IPS DF 6.9 (cell line): ENCODE data around the gene ANKS1B.
A peak's percentile ranks its signal among the peaks of the same experiment; 100 is the strongest.

Experiments used
- DNase-seq: peaks from one replicate; pipeline ENCODE4 v3.0.0-alpha.2; 2013; ENCODE audit warnings: low read depth, low spot score
- H3K27ac ChIP-seq: one replicate; pipeline ENCODE4 v1.5.1; 2013; ENCODE audit warnings: low read length, control low read depth
- H3K27me3 ChIP-seq: 2 replicates; pipeline ENCODE4 v1.6.1; 2013; ENCODE audit warnings: mild to moderate bottlenecking, low read length; ENCODE audit not compliant: control insufficient read depth, insufficient read depth
- H3K36me3 ChIP-seq: 2 replicates; pipeline ENCODE4 v1.6.1; 2013; ENCODE audit warnings: low read length; ENCODE audit not compliant: control insufficient read depth, insufficient read depth
- H3K4me1 ChIP-seq: 2 replicates; pipeline ENCODE4 v1.6.1; 2013; ENCODE audit warnings: low read length; ENCODE audit not compliant: control insufficient read depth, insufficient read depth
- H3K4me3 ChIP-seq: 2 replicates; pipeline ENCODE4 v1.5.1; 2013; ENCODE audit warnings: mild to moderate bottlenecking, low read length
- H3K9me3 ChIP-seq: 2 replicates; pipeline ENCODE4 v1.6.1; 2013; ENCODE audit warnings: low read length, inconsistent platforms; ENCODE audit not compliant: control insufficient read depth, insufficient read depth
- WGBS: extraction: QIAGEN DNeasy Blood & Tissue Kit; methylation state at CpG from one replicate; pipeline ENCODE4 v1.1.7; 2013; ENCODE audit warnings: mixed read lengths, missing lambda C conversion rate; ENCODE audit not compliant: insufficient read length, insufficient coverage; 5-methylcytosine and 5-hydroxymethylcytosine counted together

Gene ANKS1B

DNA sequence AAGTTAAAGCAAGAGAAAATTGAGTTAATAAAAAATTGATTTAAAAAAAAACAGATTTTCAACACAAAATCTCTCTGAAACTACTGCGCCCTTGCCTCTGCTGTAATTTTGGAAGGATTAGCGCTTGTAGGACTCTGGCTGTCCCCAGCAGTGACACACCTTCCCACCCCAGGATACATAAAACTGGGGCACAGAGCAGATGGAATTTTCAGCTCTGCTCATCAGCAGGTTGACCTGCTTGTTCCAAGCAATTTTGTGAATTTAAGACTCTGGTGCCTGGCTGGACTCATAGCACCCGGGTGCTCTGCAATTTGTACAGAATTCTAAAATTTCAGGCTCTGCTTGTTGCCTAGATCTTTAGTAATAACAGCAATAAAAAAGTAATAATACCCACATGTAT, 595.0 kb downstream of the ANKS1B start:
- Histone ChIP-seq H3K27ac (no peak overlapping the region), H3K27me3 (no peaks in the 10 kb centered on the region), H3K9me3 (no peaks in the 10 kb centered on the region), H3K4me1 (no peaks in the 10 kb centered on the region), H3K4me3 (no peak overlapping the region), H3K36me3 (no peaks in the 10 kb centered on the region)
- DNase-seq: no peak
- no CpG with 5 or more reads among the region's 3 CpGs for WGBS

DNA sequence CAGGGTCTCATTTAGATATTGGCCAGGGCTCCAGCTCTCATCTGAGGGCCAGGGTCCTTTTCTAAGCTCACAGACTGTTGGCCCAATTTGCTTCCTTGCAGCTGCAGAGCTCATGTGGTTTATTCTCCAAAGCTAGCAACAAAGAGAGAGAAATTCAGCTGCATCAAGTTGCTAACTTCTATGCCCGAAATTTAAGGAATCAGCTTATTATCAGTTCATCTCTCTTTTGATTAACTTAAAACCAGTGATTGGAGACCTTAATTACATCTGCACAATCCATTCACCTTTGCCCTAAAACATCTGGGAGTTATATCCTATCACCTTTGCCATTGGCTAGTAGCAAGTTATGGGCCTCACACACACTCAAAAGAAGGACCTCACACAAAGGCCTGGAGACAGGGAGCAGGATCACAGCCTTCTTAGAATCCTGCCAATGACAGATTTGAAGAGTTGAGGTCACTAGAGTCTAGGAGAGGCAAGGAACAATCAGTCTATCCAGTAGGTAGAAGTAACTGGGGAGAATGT, 596.0 kb downstream of the ANKS1B start:
- H3K27ac ChIP-seq: no peak overlapping the region
- H3K4me1 ChIP-seq: no peaks in the 10 kb centered on the region
- no peaks in the 10 kb centered on the region for H3K9me3 ChIP-seq
- H3K36me3 ChIP-seq: no peaks in the 10 kb centered on the region
- H3K27me3 ChIP-seq: no peaks in the 10 kb centered on the region
- no CpG with 5 or more reads among the region's 1 CpG for WGBS
- DNase-seq: no peak
- H3K4me3 ChIP-seq: no peak overlapping the region

DNA sequence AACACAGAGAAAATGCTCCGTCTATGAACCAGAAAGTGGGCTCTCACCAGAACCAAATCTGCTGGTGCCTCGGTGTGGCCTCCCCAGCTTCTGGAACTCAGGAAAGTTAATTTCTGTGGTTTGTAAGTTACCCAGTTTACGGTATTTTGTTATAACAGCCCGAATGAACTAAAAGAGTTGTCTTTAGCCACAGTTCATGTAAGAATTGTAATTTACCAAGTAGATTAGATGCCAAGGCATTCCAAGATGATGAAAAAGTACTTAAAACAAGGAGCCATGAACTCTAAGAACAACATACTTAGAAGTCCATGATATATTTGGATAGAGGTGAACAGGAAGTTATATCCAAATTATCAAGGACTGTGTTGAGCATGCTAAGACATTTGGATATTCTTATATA, 597.1 kb downstream of the ANKS1B start:
- no peaks in the 10 kb centered on the region for H3K4me1 ChIP-seq
- WGBS: no CpG with 5 or more reads among the region's 4 CpGs
- H3K27ac ChIP-seq: no peak overlapping the region
- no peaks in the 10 kb centered on the region for H3K9me3 ChIP-seq
- H3K27me3 ChIP-seq: no peaks in the 10 kb centered on the region
- H3K4me3 ChIP-seq: no peak overlapping the region
- no peaks in the 10 kb centered on the region for H3K36me3 ChIP-seq
- DNase-seq: no peak

DNA sequence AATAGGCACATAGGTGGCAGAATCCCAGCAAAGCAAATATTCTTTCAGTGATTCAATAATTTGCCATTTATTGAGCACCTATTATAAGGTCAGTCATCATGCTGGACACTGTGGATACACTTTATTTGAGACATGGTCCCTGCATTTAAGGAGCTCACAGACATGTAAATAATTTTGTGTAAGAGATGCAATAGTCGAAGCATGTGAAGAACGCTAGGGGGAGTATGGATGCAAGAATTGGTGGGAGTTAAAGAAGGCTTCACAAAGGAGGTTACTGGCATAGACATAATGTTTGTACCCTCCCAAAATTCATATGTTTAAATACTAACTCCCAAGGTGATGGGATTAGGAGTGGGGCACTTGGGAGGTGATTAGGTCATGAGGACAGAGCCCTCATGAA, 597.8 kb downstream of the ANKS1B start:
- H3K27me3 ChIP-seq: no peaks in the 10 kb centered on the region
- H3K27ac ChIP-seq: no peak overlapping the region
- DNase-seq: peak; percentile 13
- H3K4me1 ChIP-seq: no peaks in the 10 kb centered on the region
- H3K4me3 ChIP-seq: no peak overlapping the region
- H3K36me3 ChIP-seq: no peaks in the 10 kb centered on the region
- no CpG with 5 or more reads among the region's 2 CpGs for WGBS
- no peaks in the 10 kb centered on the region for H3K9me3 ChIP-seq

DNA sequence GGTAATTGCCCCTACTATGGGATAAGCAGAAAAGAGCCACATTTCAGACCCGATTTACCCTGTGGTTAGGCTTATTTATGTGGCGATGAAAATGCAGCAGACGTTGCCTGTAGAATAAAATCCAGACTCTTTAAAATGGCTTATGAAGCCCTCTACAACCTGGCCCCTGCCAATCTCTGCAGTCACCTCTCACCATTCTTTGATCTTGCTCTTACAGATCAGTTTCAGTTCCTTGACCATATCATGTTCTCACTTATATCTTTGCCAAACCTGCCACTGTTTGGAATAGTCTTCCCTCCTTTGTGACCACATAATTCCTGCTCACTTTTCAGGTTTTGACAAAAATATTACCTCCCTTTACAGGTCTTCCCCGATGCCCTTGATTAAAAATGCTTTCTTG, 601.5 kb downstream of the ANKS1B start:
- Histone ChIP-seq H3K36me3 (no peaks in the 10 kb centered on the region), H3K4me1 (no peaks in the 10 kb centered on the region), H3K9me3 (no peaks in the 10 kb centered on the region), H3K4me3 (no peak overlapping the region), H3K27ac (no peak overlapping the region), H3K27me3 (no peaks in the 10 kb centered on the region)
- DNase-seq: no peak
- WGBS: no CpG with 5 or more reads among the region's 4 CpGs

DNA sequence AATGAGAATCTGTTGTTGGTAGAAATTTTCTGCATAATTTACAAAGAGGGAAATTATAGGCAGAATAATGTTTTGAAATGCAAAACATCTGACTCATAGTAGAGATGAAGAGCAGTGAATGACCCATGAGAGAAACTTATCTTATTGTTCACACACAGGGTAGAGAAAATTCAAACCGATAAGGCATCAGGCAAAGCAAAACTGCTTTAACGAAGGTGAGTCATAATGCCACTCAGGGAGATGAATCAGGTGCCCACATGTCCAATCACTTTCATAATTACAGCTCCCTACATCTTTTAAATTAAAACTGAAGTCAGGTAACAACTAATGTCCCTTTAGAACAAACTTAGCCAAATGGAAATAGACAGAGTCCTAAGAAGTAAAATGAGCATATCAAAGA, 602.7 kb downstream of the ANKS1B start:
- DNase-seq: no peak
- H3K27ac ChIP-seq: no peak overlapping the region
- H3K36me3 ChIP-seq: no peaks in the 10 kb centered on the region
- WGBS: no CpG with 5 or more reads among the region's 2 CpGs
- no peaks in the 10 kb centered on the region for H3K27me3 ChIP-seq
- no peak overlapping the region for H3K4me3 ChIP-seq
- no peaks in the 10 kb centered on the region for H3K9me3 ChIP-seq
- H3K4me1 ChIP-seq: no peaks in the 10 kb centered on the region

DNA sequence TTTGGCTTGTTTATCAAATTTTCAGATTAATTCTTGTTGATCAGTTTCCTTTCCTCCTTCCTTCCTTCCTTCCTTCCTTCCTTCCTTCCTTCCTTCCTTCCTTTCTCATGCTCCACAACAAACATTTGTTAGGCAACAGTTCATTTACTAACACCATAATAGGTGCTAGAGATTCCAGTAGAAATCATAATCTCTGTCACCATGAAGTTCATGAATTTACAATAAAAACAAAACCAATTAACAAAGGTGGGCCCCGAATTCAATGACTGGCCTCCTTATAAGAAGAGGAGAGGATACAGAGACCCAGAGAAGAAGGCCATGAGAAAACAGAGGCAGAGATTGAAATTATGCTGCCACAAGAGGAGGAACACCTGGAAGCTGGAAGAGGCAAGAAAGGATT, 604.0 kb downstream of the ANKS1B start:
- Histone ChIP-seq H3K36me3 (no peaks in the 10 kb centered on the region), H3K4me1 (no peaks in the 10 kb centered on the region), H3K27ac (no peak overlapping the region), H3K9me3 (no peaks in the 10 kb centered on the region), H3K27me3 (no peaks in the 10 kb centered on the region), H3K4me3 (no peak overlapping the region)
- no CpG with 5 or more reads among the region's 1 CpG for WGBS
- no peak for DNase-seq

DNA sequence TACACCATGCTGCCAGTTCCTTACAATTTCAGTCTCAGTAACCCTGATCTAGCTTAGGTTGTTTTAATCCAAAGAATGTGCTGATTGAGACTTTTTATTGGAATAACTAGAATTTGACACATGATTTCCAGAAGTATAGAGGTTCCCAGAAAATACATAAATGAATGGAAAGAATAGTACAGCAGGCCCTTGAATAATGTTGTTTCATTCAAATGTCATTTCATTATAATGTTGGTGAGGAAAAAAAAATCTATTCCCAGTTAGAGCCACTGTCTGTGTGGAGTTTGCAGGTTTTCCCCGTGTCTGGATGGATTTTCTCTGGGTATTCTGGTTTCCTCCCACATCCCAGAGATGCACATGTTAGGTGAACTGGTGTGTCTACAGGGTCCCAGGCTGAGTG, 610.7 kb downstream of the ANKS1B start:
- Histone ChIP-seq H3K4me3 (no peak overlapping the region), H3K4me1 (no peaks in the 10 kb centered on the region), H3K27me3 (no peaks in the 10 kb centered on the region), H3K9me3 (no peaks in the 10 kb centered on the region), H3K27ac (no peak overlapping the region), H3K36me3 (no peaks in the 10 kb centered on the region)
- WGBS: no CpG with 5 or more reads among the region's 1 CpG
- DNase-seq: no peak

DNA sequence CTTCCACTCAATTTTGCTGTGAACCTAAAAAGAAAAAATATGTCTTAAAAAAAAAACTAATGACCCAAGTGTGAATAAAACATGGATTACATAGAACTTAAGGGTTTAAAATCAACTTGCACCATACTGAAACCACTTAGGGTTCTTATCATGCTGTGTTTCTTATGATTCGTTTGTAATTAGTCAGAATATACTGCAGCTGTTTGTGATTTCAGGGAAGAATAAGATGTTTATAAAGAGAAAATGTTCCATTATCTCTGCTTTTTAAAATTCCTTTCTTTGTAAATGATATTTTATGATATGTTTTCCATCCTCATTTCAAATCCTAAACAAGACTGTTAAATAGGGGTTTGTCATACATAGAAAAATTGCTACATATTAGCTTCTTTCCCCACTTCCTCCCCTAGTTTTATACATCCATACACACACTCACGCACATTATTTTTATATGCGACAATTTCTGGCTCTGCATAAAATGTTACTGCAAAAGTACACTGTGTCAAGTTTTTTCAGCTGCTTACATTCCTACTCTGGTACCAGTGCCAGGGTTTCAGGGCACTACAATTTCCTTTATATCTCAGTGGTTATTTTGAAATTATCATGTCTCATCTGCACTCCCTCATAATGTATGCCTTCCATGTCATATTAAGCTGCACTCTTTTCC, 612.3 kb downstream of the ANKS1B start:
- no peaks in the 10 kb centered on the region for H3K36me3 ChIP-seq
- no peak overlapping the region for H3K27ac ChIP-seq
- DNase-seq: no peak
- H3K4me1 ChIP-seq: no peaks in the 10 kb centered on the region
- no peaks in the 10 kb centered on the region for H3K9me3 ChIP-seq
- no peaks in the 10 kb centered on the region for H3K27me3 ChIP-seq
- no peak overlapping the region for H3K4me3 ChIP-seq
- 100% methylated on average over 2 of the region's 3 CpGs for WGBS

DNA sequence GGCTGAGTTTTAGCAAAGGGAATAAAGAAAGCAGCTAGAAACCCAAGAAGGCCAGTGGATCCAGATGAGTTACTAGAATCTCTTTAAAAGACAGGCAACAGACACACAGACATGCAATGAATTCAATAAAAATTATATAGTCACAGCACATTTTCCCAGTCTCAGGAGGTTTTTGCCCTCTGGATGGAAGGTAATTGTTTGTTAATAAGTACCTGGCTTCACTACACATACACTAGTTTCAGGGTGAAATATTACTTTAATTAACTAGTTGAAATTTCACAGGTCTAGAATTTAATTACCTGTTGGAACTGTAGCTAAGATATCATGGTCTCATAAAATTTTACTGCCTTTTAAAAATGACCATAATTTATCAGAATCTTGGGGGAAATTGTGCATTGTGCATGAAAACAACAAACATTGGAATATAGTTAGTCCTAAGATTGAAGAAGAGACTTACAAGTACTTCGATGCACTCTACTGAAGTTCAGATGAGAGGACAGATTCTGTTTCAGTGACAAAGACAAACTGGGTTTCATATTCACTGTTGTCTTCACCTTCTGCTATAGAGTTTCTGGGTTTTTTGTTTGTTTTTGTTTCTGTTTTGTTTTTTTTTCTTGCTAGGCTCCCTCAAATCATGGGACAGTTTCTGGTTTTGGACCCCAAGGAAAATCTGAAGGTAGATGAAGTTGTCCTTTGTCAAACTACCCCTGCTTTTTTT, 614.2 kb downstream of the ANKS1B start:
- H3K9me3 ChIP-seq: no peaks in the 10 kb centered on the region
- H3K27me3 ChIP-seq: no peaks in the 10 kb centered on the region
- DNase-seq: no peak
- H3K27ac ChIP-seq: no peak overlapping the region
- H3K4me1 ChIP-seq: no peaks in the 10 kb centered on the region
- H3K4me3 ChIP-seq: no peak overlapping the region
- no CpG with 5 or more reads among the region's 1 CpG for WGBS
- no peaks in the 10 kb centered on the region for H3K36me3 ChIP-seq

DNA sequence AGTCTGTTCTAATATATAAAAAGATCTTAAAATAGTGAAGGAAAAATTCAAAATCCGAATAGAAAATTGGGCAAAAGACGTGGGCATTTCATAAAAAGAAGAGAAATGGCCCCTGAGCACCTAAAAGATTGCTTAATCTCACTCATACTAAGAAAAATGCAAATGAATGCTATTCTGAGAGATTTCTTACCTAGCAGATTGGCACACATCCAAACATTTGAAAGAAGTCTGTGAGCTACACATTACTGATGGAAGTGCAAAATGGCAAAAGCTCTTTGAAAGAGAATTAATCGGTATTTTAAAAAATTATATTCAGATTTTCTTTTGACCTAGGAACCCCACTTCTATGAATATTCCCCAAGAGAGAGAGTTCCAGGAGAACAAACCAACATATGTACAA, 617.6 kb downstream of the ANKS1B start:
- Histone ChIP-seq H3K9me3 (no peaks in the 10 kb centered on the region), H3K4me1 (no peaks in the 10 kb centered on the region), H3K4me3 (no peak overlapping the region), H3K36me3 (no peaks in the 10 kb centered on the region), H3K27me3 (no peaks in the 10 kb centered on the region), H3K27ac (no peak overlapping the region)
- no peak for DNase-seq
- WGBS: no CpG with 5 or more reads among the region's 3 CpGs
